ENCODE data around the gene NFIX. TPM values are rescaled to one million over a fixed set of nuclear protein-coding genes. Genes with fewer than 3 reads are reported as not detected.

The NFIX gene
- total RNA-seq, 1 experiment from 2014 or later: 69.7 TPM

GRCh38 chr19:13027557-13027956 is 32.3 kb downstream of the NFIX start:
- intact Hi-C loops (cut with micrococcal nuclease; ENCODE audit: unreplicated experiment): no loop called here
- Histone ChIP-seq H3K27me3 (replicated peaks; ENCODE audit: insufficient read depth, low read depth, low read length, poor library complexity) (no peaks in the 10 kb centered on the region), H3K9me3 (ENCODE audit: low read depth, low read length, poor library complexity, severe bottlenecking) (no peaks in the 10 kb centered on the region), H3K27ac (ENCODE audit: low read depth, low read length, poor library complexity, severe bottlenecking) (peak overlapping the region; percentile 66), H3K36me3 (ENCODE audit: insufficient read depth, low read length, poor library complexity, severe bottlenecking) (peaks cover 9% of the 10 kb centered on the region), H3K4me3 (ENCODE audit: low read depth, low read length, poor library complexity, severe bottlenecking) (no peak overlapping the region), H3K4me1 (ENCODE audit: insufficient read depth, low read length, poor library complexity, severe bottlenecking) (peaks cover 32% of the 10 kb centered on the region)
- BruUV-seq (replicated peaks): no TSS peak
- ChIA-PET POLR2A (ENCODE audit: low non-redundant PET) (no interaction called here), CTCF (no interaction called here)
- TF ChIP-seq EZH2 (IDR thresholded peaks at IDR 0.05; ENCODE audit: borderline replicate concordance, low read depth, low read length, poor library complexity, severe bottlenecking): no peak
- TF ChIP-seq CTCF (conservative IDR thresholded peaks at IDR 0.05; ENCODE audit: low read depth, low read length): no peak
- DNase-seq (ENCODE audit: low spot score): no peak

GRCh38 chr19:13028027-13028426 is 32.8 kb downstream of the NFIX start:
- peaks cover 9% of the 10 kb centered on the region for H3K36me3 ChIP-seq (ENCODE audit: insufficient read depth, low read length, poor library complexity, severe bottlenecking)
- H3K9me3 ChIP-seq (ENCODE audit: low read depth, low read length, poor library complexity, severe bottlenecking): no peaks in the 10 kb centered on the region
- DNase-seq (ENCODE audit: low spot score): no peak
- peak overlapping the region; percentile 66 for H3K27ac ChIP-seq (ENCODE audit: low read depth, low read length, poor library complexity, severe bottlenecking)
- TF ChIP-seq CTCF (conservative IDR thresholded peaks at IDR 0.05; ENCODE audit: low read depth, low read length): no peak
- no peak for TF ChIP-seq EZH2 (IDR thresholded peaks at IDR 0.05; ENCODE audit: borderline replicate concordance, low read depth, low read length, poor library complexity, severe bottlenecking)
- ChIA-PET POLR2A (ENCODE audit: low non-redundant PET) (no interaction called here), CTCF (no interaction called here)
- no TSS peak for BruUV-seq (replicated peaks)
- H3K27me3 ChIP-seq (replicated peaks; ENCODE audit: insufficient read depth, low read depth, low read length, poor library complexity): no peaks in the 10 kb centered on the region
- no peak overlapping the region for H3K4me3 ChIP-seq (ENCODE audit: low read depth, low read length, poor library complexity, severe bottlenecking)
- H3K4me1 ChIP-seq (ENCODE audit: insufficient read depth, low read length, poor library complexity, severe bottlenecking): peaks cover 33% of the 10 kb centered on the region
- intact Hi-C loops (cut with micrococcal nuclease; ENCODE audit: unreplicated experiment): no loop called here

- H3K27me3 ChIP-seq (replicated peaks; ENCODE audit: insufficient read depth, low read depth, low read length, poor library complexity): no peaks in the 10 kb centered on the region
- intact Hi-C loops (cut with micrococcal nuclease; ENCODE audit: unreplicated experiment): no loop called here
- no peak for DNase-seq (ENCODE audit: low spot score)
- CTCF ChIA-PET: no interaction called here
- TF ChIP-seq EZH2 (IDR thresholded peaks at IDR 0.05; ENCODE audit: borderline replicate concordance, low read depth, low read length, poor library complexity, severe bottlenecking) (no peak), CTCF (conservative IDR thresholded peaks at IDR 0.05; ENCODE audit: low read depth, low read length) (no peak)
- no peak overlapping the region for H3K4me3 ChIP-seq (ENCODE audit: low read depth, low read length, poor library complexity, severe bottlenecking)
- H3K9me3 ChIP-seq (ENCODE audit: low read depth, low read length, poor library complexity, severe bottlenecking): no peaks in the 10 kb centered on the region
- H3K27ac ChIP-seq (ENCODE audit: low read depth, low read length, poor library complexity, severe bottlenecking): no peak overlapping the region
- no TSS peak for BruUV-seq (replicated peaks)
- H3K36me3 ChIP-seq (ENCODE audit: insufficient read depth, low read length, poor library complexity, severe bottlenecking): peaks cover 9% of the 10 kb centered on the region
- peaks cover 25% of the 10 kb centered on the region for H3K4me1 ChIP-seq (ENCODE audit: insufficient read depth, low read length, poor library complexity, severe bottlenecking)
- POLR2A ChIA-PET (ENCODE audit: low non-redundant PET): no interaction called here
Measured at GRCh38 chr19:13029301-13029880, 34.1 kb downstream of the NFIX start.

All from A673 (cell line).